GM21367 (cell line): Measurements from ENCODE around the gene ANKS1B.
A peak's percentile ranks its signal among the peaks of the same experiment; 100 is the strongest.
"Not testable (repeated sequence)": the region's sequence is repeated elsewhere in the genome, so short reads cannot be mapped to it uniquely, and the experiment has no call there.

Experiments used
- ATAC-seq: cut with Tn5 transposase; IDR thresholded peaks from one replicate; pipeline ENCODE4 v1.9.1; 2021; ENCODE audit not compliant: unreplicated experiment

The ANKS1B gene

DNA sequence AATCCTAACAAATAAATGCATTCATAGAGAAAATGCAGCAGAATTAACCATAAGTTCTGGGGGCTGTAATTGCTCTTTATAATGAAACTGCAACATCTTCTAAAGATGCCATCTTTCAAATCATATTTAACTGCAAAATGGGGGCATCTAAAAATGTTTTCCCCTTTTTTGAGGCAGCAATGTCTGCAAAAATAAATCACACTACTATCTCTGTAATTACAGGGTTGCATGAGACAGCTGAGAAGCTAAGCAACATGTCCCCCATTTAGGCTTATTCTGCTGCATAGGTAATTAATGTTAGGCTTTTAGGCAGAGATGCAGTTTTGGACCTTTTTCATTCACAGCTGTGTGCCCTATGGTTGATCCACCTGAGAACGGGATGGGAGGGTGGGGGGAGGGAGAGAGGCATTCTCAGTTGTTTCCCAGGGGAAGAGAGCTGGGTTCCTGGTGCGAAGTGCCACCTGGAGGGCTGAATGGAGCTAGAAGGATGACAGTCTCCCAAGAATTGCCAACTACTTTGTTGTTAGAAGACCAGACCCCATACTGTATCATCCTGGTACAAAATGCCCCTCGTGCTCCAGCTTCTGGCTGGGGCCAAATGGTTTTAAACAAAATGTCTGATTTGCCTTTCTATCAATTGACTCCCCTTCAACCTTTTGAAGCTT lies 1185.5 kb downstream of the ANKS1B start:
- no peak for ATAC-seq

DNA sequence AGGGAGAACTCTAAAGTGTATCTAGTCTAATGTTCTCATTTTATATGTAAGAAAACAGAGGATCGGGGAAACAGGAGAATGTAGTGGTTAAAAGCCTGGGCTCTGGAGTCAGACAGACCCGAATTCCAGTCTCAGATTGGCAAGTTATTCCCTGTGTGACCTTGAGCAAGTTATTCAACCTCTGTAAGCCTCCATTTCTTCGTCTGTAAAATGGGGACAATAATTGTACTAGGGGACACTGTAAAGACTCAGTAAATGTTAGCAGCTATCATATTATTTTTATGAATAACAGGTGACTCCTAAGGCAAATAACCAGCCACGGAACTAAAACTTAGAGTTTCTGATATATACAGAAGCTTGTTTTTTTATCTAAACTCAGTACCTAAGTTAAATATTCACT lies 1187.5 kb downstream of the ANKS1B start:
- no peak for ATAC-seq

DNA sequence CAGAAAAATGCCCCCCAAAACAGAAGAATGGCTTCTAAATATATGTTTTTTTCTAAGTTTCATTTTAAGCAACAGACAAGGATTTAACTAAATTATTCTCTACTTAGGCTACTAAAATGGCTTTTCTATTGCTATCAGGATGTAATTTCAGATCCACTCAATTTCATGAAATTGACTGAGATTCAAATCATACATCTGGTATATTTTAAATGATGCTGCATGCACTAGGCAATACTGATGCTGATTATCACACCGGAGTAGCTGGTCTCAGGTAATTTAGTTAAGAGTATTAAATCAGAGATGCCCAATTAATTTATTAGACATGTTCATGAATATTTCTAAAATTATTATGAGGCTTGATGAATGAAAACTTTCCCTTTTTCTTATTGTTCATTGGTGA lies 1188.0 kb downstream of the ANKS1B start:
- no peak for ATAC-seq

DNA sequence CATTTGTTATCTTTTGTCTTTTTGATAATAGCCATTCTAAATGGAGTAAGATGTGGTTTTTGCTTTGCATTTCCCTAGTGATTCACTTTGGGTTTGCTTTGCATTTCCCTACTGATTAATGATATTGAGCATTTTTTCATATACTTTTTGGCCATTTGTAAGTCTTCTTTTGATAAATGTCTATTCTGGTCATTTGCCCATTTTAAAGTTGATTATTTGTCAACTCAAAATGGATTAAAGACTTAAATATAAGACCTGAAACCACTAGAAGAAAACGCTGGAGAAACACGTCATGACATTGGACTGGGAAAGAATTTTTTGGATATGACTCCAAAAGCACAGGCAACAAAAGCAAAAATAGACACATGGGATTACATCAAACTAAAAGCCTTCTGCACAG lies 1191.6 kb downstream of the ANKS1B start:
- ATAC-seq = no peak

DNA sequence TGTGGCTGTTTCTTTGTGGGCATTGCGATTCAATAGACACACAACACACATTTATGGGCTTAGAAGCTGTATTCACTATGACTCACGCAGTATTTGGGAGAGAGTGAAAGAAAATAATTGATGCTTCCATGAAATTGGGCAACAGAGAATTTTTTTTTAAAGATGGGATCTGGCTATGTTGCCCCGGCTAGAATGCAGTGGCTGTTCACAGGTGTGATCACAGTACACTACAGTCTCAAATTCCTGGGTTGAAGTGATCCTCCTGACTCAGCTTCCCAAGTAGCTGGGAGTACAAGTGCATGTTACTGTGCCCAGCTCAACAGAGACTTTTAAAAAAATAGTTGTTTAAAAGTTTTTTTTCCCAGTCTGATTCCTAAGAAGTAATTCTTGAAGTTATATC lies 1193.3 kb downstream of the ANKS1B start:
- ATAC-seq = no peak

DNA sequence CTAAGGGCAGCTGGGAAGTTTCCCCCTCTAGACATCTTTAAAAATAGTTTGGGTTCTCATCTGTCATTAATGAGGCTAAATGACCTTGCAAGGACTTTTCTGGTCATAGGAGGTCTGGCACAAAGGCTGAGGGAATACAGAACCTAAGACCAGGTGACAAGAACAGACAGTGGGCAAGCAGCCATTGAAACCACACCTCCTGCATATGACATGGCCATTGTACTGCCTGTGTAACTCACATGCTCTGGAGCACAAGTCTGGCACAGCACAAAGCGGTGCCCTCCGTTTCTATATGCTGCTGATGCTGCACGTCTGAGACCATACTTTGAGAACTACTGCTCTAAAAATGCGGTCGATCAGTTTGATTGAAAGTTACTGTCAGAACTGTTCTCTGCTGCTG lies 1196.3 kb downstream of the ANKS1B start:
- ATAC-seq = no peak

DNA sequence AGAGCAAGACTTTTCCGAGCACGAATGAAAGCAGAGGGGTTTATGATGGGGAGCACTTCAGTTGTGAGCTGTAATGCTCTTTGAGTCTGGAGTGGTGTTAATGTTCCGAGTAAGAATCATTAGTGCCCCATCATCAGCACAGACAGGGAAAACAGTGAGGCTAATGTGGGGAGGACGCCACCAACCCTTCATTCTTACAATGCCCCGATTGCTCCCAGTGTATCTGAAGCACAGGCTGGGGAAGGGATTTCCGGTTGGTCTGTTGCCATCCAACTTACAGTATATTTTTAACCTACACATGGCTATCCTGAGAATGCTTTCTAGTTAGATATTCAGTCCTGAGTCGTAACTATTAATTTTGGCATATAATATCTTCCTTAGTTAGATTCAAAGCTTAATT lies 1198.1 kb downstream of the ANKS1B start:
- ATAC-seq = no peak

DNA sequence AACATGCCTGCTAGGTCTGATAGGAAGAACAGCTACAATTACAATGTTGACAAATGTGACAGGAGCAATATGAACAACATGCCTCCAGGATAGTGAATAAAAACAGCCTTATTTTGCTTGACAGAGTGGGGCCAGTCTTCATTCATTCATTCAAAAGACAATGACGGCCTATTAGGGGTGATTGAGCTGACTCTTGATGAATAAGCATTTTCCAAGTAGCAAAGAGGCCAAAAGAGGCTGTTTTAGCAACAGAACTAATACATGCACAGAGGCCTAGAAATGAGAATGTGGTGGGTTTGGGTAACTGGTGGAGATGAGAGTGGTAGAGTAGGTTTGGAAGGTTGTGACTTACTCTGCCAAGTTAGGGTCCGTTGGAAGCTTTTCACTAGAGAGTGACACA lies 1201.3 kb downstream of the ANKS1B start:
- no peak for ATAC-seq

DNA sequence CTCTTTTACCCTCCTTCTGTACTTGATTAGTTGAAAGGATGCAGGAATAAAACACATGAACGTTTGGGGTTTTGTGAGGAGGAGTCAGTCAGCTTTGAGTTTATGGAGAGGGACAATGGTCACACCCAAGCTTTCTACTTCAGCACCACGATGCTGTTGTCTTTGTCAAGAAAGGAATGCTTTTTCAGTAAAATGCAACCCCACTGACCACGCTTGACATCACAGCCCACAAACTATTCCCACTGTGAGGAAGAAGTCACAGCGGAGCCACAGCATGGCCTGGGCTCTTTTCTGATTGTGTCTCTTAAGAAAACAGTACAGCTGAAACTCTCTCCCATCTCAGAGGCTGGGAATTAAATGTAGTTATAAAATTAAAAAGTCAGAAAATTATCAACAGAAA lies 1204.5 kb downstream of the ANKS1B start:
- ATAC-seq = no peak

DNA sequence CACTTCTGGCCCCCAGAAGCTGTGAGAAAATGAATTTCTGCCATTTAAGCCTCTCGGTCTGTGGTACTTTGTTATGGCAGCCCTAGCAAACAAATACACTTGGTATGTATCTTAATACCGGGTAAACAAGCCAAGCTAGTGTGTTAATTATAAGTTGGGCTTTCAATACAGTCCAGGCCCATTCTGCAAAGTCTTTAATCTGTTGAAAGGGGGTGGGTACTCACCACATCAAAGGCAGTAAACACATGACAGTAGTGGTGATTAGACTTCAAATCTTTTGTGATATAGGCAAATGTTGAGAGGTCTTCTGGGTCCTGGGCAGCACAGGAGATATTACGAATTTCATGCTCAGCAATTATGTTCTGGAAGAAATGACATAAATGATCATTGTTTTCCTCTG lies 1211.9 kb downstream of the ANKS1B start:
- ATAC-seq = no peak

DNA sequence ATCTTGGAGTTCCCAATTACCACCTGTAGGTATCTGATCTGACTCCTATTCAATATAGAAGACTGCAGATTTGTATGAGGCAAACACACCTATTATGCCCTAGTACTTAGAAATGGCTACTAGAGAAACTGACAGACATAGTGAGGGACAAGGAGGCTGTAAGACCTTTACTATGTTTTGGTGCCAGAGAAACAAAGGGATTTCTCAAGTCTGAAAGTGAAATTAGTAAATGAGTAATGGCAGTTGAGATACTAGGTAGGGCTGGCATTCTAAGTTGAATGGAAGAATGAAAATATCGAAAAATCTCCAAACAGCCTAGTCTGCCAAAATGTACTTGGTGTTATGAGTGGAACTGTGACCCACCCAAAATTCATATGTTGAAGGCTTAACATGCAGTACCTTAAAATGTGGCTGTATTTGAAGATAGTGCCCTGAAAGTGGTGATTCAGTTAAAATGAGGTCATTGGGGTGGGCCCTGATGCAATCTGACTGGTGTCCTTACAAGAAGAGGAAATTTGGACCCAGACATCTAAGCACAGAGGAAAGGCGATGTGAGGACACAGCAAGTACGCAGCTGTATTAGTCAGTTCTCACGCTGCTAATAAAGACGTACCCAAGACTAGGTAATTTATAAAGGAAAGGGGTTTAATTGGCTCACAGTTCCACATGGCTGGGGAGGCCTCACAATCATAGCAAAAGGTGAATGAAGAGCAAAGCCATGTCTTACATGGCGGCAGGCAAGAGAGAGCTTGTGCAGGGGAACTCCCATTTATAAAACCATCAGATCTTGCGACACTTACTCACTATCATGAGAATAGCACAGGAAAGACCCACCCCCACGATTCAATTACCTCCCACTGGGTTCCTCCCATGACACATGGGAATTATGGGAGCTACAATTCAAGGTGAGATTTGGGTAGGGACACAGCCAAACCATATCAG lies 1212.7 kb downstream of the ANKS1B start:
- no peak for ATAC-seq

DNA sequence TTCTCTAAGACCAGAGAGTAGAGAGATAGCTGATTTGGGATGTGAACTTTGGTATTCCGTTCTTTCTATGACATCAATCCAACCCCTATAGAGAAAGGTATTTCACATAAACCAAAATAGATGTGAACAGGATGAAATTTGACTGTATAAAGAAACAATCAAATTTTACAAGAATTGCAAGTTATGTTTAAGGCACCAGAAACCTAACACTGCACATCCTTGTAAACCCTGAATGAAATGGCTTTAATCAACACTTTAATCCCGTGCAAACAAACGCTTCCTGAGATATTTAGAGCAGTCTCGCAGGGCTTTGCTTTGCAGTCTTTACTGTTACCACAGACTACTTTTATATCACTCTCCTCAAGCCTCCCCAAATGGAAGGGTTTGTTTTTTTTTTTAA lies 1214.5 kb downstream of the ANKS1B start:
- ATAC-seq = no peak

DNA sequence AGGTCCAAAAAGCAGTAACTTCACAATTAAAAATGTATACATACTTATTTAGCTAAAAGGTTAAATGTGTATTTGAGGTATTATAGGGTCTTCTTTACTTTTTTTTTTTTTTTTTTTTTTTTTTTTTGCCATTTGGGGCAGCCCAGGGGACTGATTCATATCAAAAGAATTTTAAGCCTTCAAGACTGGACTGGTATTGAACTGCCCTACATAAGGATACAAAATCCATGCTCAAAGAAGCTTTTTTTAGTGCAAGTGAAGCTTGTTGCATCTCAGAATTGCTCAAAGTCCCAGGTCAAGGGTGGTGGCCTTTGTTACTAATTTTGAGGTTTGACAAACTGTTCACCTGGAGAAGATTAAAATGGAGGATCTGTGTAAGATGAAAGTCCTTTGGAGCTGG lies 1215.7 kb downstream of the ANKS1B start:
- ATAC-seq = no peak

DNA sequence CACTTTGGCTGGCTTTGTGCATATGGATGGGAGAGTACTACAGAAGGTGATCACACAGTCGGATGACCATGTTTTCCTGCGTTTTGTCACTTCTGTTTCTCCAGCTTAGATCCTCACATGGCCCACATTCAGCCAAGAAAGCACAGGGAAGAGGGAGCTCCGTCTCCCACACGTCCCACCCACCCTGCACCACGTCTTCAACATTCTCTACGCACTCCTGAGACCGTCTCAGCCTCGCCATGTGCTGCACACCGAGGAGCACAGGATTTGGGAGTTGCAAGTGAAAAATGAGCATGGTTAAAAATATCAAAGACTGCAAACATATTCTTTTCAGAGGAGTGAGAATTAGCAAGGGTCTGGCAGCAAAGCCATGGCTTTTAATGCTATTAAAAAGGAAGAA lies 1217.5 kb downstream of the ANKS1B start:
- ATAC-seq = no peak

DNA sequence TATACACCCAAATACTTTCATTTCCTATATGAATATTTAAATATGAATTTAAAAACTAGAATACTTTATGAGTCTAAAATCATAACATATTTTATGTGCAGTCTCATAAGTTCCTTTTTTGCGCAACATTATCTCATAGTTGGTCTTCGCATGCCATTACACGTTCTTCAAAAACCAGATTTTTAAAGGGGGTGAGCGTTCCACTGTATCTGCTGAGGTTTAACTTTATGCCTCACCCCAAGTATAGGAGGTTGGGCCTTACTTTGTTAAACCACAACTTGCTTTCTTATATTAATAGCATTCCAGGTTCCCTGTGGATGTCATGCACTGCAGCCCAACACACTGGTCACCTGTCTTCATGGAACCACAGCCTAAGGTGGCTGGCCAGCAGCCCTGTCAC lies 1221.1 kb downstream of the ANKS1B start:
- ATAC-seq = no peak

DNA sequence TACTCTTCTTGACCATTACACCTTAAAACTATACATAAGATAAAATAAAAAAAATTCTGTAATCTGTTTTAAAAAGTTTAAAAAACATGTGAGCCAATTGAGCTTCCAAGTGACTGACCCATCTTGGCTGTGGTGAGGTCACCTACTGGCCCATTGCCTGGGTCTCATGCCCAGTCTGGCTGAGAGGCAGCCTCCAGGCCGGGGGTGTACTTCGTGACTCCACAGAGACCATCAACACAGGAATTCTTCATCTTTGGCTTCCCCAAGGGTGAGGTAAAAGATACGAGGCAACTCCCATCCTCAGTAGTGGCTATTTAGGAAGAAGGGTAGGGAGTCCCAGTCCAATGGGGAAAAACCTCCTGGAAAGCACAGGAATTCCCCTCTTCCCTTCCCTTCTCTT lies 1226.4 kb downstream of the ANKS1B start:
- ATAC-seq = no peak

DNA sequence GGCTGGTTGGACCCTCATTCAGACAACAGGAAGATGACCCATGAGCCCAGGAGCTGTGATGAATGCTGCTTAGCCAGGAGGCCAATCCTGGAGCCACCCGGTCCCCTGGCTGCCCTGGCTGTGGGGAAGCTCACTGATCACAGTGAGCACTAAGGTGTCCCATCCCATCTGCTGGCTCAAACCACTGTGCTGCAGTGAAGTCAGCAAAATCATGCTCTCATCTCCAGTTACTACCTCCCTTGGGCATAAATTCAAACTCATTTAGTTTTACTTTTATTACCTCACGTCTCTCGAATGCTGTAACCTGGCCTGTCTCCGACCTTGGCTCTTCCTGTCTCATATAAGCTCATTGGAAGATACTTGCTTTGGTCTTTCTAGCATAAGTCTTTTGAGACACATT lies 1227.3 kb downstream of the ANKS1B start:
- ATAC-seq = no peak

DNA sequence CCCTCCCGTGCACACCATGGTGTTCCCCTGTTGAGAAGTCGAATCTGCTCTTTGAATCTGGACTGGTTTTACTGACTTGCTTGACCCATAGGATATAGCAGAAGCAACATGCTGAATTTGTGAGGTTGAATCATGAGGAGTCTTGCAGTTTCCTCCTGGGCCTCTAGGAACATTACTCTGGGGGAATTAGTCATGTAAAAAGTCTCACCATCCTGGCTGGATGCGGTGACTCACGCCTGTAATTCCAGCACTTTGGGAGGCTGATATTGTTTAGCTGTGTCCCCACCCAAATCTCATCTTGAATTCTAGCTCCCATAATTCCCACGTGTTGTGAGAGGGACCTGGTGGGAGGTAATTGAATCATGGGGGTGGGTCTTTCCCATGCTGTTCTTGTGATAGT lies 1228.9 kb downstream of the ANKS1B start:
- ATAC-seq = not testable (repeated sequence)

DNA sequence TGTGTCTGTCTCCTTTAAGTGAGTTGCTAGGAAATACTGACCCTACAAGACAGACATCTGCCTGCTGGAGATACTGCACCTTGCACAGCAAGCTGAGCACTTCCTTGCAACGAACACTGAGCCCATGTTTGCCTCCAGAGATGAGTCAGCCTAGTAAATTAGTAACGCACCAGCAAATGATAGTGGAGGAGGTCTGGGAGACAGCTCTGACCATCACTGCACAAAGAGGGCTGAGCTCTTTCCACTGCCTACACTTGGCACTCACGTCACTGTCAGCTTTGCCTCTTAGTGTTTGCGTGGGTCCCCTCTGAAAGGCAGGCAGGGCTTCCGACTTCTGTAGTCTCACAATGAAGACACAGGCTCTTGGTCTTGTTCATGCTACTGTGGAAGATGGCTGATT lies 1230.6 kb downstream of the ANKS1B start:
- peak; percentile 98 for ATAC-seq

DNA sequence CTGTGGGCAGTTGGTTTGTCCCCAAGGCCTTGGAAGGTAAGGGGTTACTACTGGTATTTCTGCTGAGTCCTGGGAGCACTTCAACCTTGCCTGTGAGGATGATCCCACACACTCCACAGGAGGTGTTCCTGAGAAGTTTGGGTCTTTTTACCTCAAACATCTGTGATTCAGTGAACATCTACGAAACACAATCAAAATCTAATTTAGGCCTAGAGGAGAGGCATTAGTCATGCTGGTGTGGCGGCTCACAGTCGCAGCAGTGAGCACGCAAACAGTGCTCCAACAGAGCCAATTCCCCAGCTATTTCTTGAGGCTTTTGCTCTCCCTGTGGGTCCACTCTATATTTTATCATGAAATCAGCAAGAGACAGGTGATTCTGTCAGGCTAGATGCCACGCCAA lies 1232.0 kb downstream of the ANKS1B start:
- no peak for ATAC-seq

DNA sequence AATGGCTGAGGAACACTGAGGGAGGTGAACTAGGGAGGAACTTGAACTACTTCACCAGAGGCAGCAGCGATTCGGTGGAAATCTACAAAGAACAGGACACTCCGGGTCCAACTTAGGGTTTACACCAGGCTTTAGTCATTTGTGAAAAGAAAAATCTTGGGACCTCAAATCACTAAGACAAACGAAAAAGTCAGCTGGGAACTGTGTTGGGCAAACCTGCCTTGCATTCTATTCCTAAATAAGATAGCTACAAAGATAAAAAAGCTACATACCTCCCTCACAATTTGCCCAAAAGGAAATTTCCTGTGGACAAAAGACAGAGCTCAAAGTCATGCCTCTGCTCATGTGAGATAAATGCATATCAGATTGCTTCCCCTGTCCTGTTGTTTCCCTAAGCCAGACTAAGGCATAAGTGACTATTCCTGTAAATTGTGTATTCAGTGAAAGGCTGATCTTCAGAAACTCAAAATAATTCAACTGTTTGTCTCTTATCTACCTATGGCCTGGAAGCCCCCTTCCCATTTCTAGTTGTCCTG lies 1233.1 kb downstream of the ANKS1B start:
- ATAC-seq = no peak

DNA sequence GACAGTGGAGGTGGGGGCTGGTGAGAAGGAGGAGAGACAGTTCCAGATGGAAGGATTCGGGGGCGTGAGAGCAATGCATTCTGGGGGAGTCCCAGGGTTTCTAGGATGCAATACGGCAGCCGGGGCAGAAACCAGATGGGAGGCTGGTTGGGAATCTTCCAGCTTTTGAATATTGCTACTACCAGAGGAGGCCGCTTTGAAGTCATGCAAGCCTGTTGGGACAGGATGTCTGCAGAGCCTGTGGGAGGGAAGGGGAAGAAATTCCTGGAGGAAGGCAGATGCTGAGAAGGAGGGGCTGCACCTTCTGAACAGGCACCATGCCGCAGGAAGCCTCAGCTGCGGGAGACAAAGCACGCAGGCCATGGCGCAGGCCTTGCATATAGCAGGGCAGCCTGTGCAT lies 1234.2 kb downstream of the ANKS1B start:
- ATAC-seq = no peak
